T-helper 1 cell treated with Interleukin-12 subunit alpha and Interleukin-12 subunit beta and Interleukin-4 antibody, amounts not matched to agents 30 ng/mL and 1 ng/mL, for 36 hours (primary cell): ENCODE data around the gene TBCCD1. TPM values are rescaled to one million over a fixed set of nuclear protein-coding genes. Genes with fewer than 3 reads are reported as not detected.

Experiments used
- intact Hi-C: fragments of 100-400 bp; cut with micrococcal nuclease; formaldehyde crosslinking; loops from one replicate; pipeline ENCODE4 v1.15.1; 2024
- total RNA-seq: library from RNA; stranded (reverse); gene quantifications from 2 replicates; pipeline ENCODE4 v1.2.3, GENCODE V29; 2022

Gene TBCCD1
- total RNA-seq, 1 donor from 2014 or later: 16.6 TPM

DNA sequence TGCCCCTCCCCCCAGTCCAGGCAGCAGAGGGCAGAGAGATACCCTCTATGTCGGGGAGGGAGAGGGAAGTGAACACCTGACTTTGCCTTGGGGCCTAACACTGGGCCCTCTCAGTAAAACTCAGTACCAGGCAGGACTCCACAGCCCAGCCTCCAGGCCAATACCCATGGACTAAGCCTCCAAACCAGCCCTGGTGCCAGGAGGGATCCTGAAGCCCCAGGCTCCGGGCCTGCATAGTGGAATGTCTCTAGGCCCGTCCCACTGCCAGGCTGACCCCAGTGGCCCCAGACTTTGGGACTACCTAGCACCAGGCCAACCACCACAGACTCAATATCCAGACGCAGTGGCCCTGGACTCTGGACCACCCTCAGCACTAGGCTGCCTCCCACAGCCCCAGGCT, 69.5 kb downstream of the TBCCD1 start:
- intact Hi-C loops: no loop called here

DNA sequence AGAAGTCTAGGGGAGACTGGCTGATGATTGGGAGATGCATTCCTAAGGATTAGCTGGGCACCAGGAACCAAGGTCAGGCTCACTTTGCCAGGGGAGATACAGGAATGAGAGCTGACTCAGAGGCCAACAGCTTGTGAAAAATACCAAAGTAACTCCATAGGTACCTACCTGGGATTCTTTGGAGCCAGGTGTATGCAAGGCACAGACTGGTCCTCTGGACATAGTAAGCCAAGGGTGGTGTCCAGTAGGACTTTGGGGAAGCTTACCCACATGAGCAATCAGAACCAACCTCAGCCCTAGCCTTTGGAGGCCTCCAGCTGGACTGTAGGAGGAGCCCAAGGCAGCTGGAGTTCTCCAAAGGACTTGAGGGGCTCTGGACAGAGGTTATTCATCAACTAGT, 70.5 kb downstream of the TBCCD1 start:
- intact Hi-C loops: no loop called here

Other genes with a start within 250 kb of the TBCCD1 start
- gene DGKG, start 205.1 kb downstream of the TBCCD1 start, total RNA-seq: 0.71 and 0.78 TPM in 2 replicates
- 4.7 and 5.5 TPM in 2 replicates for gene CRYGS, start 23.0 kb downstream of the TBCCD1 start, total RNA-seq
- 82.3 and 82.5 TPM in 2 replicates for gene DNAJB11, start 3.4 kb upstream of the TBCCD1 start, total RNA-seq
- not detected in 2 replicates for gene AHSG, start 45.7 kb upstream of the TBCCD1 start, total RNA-seq
- not detected in 2 replicates for gene FETUB, start 73.1 kb upstream of the TBCCD1 start, total RNA-seq
- not detected in 2 replicates for gene HRG, start 98.7 kb upstream of the TBCCD1 start, total RNA-seq
- gene KNG1, start 150.0 kb upstream of the TBCCD1 start, total RNA-seq: not detected in 2 replicates
- 359 and 368 TPM in 2 replicates for gene EIF4A2, start 216.2 kb upstream of the TBCCD1 start, total RNA-seq
- gene RFC4, start 239.1 kb upstream of the TBCCD1 start, total RNA-seq: 60.7 and 63.8 TPM in 2 replicates